ENCODE measurements around the gene RAD51.

The RAD51 gene

DNA sequence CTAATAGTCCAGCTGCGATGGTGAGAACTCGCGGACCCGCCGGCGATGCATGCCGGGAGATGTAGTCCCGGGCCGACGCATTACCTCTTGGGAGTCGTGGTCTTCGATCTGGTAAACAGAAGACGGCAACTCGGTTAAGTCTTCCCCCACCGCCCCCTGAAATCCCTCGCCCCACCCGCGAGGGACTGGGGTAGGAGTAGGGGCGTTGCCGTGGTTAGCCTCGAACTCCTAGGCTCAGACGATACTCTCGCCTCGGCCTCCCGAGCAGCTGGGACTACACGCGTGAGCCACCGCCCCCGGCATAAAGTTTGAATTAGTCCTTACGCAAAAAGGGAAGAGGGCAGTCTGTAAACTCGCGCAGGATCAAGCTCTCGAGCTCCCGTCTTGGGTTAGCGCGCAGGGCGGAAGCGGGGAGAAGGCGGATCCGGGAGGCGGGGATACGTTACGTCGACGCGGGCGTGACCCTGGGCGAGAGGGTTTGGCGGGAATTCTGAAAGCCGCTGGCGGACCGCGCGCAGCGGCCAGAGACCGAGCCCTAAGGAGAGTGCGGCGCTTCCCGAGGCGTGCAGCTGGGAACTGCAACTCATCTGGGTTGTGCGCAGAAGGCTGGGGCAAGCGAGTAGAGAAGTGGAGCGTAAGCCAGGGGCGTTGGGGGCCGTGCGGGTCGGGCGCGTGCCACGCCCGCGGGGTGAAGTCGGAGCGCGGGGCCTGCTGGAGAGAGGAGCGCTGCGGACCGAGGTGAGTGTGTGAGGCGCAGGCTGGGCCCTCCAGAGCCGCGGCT is at the start of gene RAD51:
TSS of gene RAD51 (plus strand) at position 487 of the 781 bp plus-strand sequence. CDS start 3,585 bp downstream, outside the sequence.
- Histone ChIP-seq H3K36me3 (ENCODE audit: insufficient read depth) (no peaks in the 10 kb centered on the region; the same call in 1 of the 2 replicates), H3K9ac (peak within 1 kb of the TSS; percentile 94), H3K79me2 (ENCODE audit: insufficient read depth, low read depth) (peaks cover 39% of the 10 kb centered on the region), H2AFZ (ENCODE audit: low read depth) (peak within 1 kb of the TSS; percentile 83), H4K20me1 (ENCODE audit: insufficient read depth) (no peaks in the 10 kb centered on the region), H3K27ac (peak within 1 kb of the TSS; percentile 97), H3K4me2 (peak within 1 kb of the TSS; percentile 55), H3K27me3 (ENCODE audit: insufficient read depth, low read depth) (no peaks in the 10 kb centered on the region), H3K4me1 (ENCODE audit: low read depth, poor library complexity, severe bottlenecking) (peaks cover 55% of the 10 kb centered on the region), H3K4me3 (IDR thresholded peaks at IDR 0.05; ENCODE audit: insufficient read depth, low read depth, low read length) (no peak within 1 kb of the TSS)
- TF ChIP-seq, protein P1, sequence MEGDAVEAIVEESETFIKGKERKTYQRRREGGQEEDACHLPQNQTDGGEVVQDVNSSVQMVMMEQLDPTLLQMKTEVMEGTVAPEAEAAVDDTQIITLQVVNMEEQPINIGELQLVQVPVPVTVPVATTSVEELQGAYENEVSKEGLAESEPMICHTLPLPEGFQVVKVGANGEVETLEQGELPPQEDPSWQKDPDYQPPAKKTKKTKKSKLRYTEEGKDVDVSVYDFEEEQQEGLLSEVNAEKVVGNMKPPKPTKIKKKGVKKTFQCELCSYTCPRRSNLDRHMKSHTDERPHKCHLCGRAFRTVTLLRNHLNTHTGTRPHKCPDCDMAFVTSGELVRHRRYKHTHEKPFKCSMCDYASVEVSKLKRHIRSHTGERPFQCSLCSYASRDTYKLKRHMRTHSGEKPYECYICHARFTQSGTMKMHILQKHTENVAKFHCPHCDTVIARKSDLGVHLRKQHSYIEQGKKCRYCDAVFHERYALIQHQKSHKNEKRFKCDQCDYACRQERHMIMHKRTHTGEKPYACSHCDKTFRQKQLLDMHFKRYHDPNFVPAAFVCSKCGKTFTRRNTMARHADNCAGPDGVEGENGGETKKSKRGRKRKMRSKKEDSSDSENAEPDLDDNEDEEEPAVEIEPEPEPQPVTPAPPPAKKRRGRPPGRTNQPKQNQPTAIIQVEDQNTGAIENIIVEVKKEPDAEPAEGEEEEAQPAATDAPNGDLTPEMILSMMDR (conservative IDR thresholded peaks at IDR 0.05; ENCODE audit: low read depth, low read length): no peak

GRCh38 chr15:40647523-40647922 is 47.5 kb upstream of the RAD51 start:
- TF ChIP-seq, protein P1 (conservative IDR thresholded peaks at IDR 0.05; ENCODE audit: low read depth, low read length): no peak
- H3K4me1 ChIP-seq (ENCODE audit: low read depth, poor library complexity, severe bottlenecking): peaks cover 14% of the 10 kb centered on the region
- H3K79me2 ChIP-seq (ENCODE audit: insufficient read depth, low read depth): no peaks in the 10 kb centered on the region
- H3K4me3 ChIP-seq (IDR thresholded peaks at IDR 0.05; ENCODE audit: insufficient read depth, low read depth, low read length): no peak overlapping the region
- H2AFZ ChIP-seq (ENCODE audit: low read depth): no peak overlapping the region
- no peaks in the 10 kb centered on the region for H3K27me3 ChIP-seq (ENCODE audit: insufficient read depth, low read depth)
- no peaks in the 10 kb centered on the region for H4K20me1 ChIP-seq (ENCODE audit: insufficient read depth)
- no peak overlapping the region for H3K27ac ChIP-seq
- no peak overlapping the region for H3K4me2 ChIP-seq
- no peak overlapping the region for H3K9ac ChIP-seq
- H3K36me3 ChIP-seq (ENCODE audit: insufficient read depth): no peaks in the 10 kb centered on the region

- H3K27me3 ChIP-seq (ENCODE audit: insufficient read depth, low read depth): no peaks in the 10 kb centered on the region
- no peak overlapping the region for H3K9ac ChIP-seq
- peaks cover 14% of the 10 kb centered on the region for H3K4me1 ChIP-seq (ENCODE audit: low read depth, poor library complexity, severe bottlenecking)
- H3K36me3 ChIP-seq (ENCODE audit: insufficient read depth): no peaks in the 10 kb centered on the region
- no peak overlapping the region for H3K4me3 ChIP-seq (IDR thresholded peaks at IDR 0.05; ENCODE audit: insufficient read depth, low read depth, low read length)
- H3K27ac ChIP-seq: no peak overlapping the region
- no peak overlapping the region for H2AFZ ChIP-seq (ENCODE audit: low read depth)
- H3K79me2 ChIP-seq (ENCODE audit: insufficient read depth, low read depth): no peaks in the 10 kb centered on the region
- 0 out of 2 replicates have a peak overlapping the region, but pooled peaks have one; percentile 12 for H3K4me2 ChIP-seq
- TF ChIP-seq, protein P1 (conservative IDR thresholded peaks at IDR 0.05; ENCODE audit: low read depth, low read length): no peak
- H4K20me1 ChIP-seq (ENCODE audit: insufficient read depth): no peaks in the 10 kb centered on the region
Observed at GRCh38 chr15:40650479-40650878, 44.5 kb upstream of the RAD51 start.

DNA sequence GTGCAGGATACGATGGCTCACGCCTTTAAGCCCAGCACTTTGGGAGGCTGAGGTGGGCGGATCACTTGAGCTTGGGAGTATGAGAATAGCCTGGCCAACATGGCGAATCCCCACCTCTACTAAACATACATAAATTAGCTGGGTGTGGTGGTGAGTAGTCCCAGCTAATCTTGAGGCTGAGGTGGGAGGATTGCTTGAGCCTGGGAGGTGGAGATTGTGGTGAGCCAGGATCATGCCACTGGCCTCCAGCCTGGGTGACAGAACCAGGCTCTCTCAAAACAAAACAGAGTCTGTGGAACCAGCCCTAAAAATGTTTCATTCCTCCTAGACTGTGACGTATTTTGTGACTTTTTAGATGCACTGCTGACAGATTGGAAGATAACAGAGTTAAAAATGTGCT is 34.3 kb upstream of the RAD51 start:
- H3K9ac ChIP-seq: no peak overlapping the region
- no peak overlapping the region for H3K27ac ChIP-seq
- H3K79me2 ChIP-seq (ENCODE audit: insufficient read depth, low read depth): no peaks in the 10 kb centered on the region
- TF ChIP-seq, protein P1 (conservative IDR thresholded peaks at IDR 0.05; ENCODE audit: low read depth, low read length): no peak
- H3K36me3 ChIP-seq (ENCODE audit: insufficient read depth): no peaks in the 10 kb centered on the region
- H3K4me3 ChIP-seq (IDR thresholded peaks at IDR 0.05; ENCODE audit: insufficient read depth, low read depth, low read length): no peak overlapping the region
- no peaks in the 10 kb centered on the region for H3K27me3 ChIP-seq (ENCODE audit: insufficient read depth, low read depth)
- H4K20me1 ChIP-seq (ENCODE audit: insufficient read depth): no peaks in the 10 kb centered on the region
- no peaks in the 10 kb centered on the region for H3K4me1 ChIP-seq (ENCODE audit: low read depth, poor library complexity, severe bottlenecking)
- H3K4me2 ChIP-seq: no peak overlapping the region
- no peak overlapping the region for H2AFZ ChIP-seq (ENCODE audit: low read depth)
